ENCODE data around the gene SP1.

The SP1 gene

GRCh38 chr12:53453953-53454640 is 74.1 kb downstream of the SP1 start:
- no peaks in the 10 kb centered on the region for H3K4me1 ChIP-seq (ENCODE audit: insufficient read depth, insufficient read length)
- H3K27me3 ChIP-seq (ENCODE audit: insufficient read depth, insufficient read length): no peaks in the 10 kb centered on the region
- H3K9me3 ChIP-seq (ENCODE audit: insufficient read depth, low read length): no peaks in the 10 kb centered on the region
- H3K9ac ChIP-seq (ENCODE audit: insufficient read length, low read depth): peak overlapping the region; percentile 87
- DNase-seq (ENCODE audit: low read depth, low spot score): no peak
- TF ChIP-seq SUZ12 (IDR thresholded peaks at IDR 0.05; ENCODE audit: extremely low read depth, insufficient read depth, insufficient read length) (no peak), ZNF274 (IDR thresholded peaks at IDR 0.05; ENCODE audit: low read depth, low read length) (no peak), YY1 (IDR thresholded peaks at IDR 0.05; ENCODE audit: insufficient read depth, insufficient read length) (no peak)
- peaks cover 60% of the 10 kb centered on the region for H3K36me3 ChIP-seq (ENCODE audit: insufficient read depth, insufficient read length, low read length)
- peak overlapping the region; percentile 70 for H3K4me3 ChIP-seq (ENCODE audit: insufficient read length, low read depth)

- no peak overlapping the region for H3K4me3 ChIP-seq (ENCODE audit: insufficient read length, low read depth)
- no peak for DNase-seq (ENCODE audit: low read depth, low spot score)
- no peak for TF ChIP-seq ZNF274 (IDR thresholded peaks at IDR 0.05; ENCODE audit: low read depth, low read length)
- no peak for TF ChIP-seq SUZ12 (IDR thresholded peaks at IDR 0.05; ENCODE audit: extremely low read depth, insufficient read depth, insufficient read length)
- TF ChIP-seq YY1 (IDR thresholded peaks at IDR 0.05; ENCODE audit: insufficient read depth, insufficient read length): no peak
- no peaks in the 10 kb centered on the region for H3K27me3 ChIP-seq (ENCODE audit: insufficient read depth, insufficient read length)
- no peak overlapping the region for H3K9ac ChIP-seq (ENCODE audit: insufficient read length, low read depth)
- peaks cover 66% of the 10 kb centered on the region for H3K36me3 ChIP-seq (ENCODE audit: insufficient read depth, insufficient read length, low read length)
- H3K9me3 ChIP-seq (ENCODE audit: insufficient read depth, low read length): no peaks in the 10 kb centered on the region
- no peaks in the 10 kb centered on the region for H3K4me1 ChIP-seq (ENCODE audit: insufficient read depth, insufficient read length)
Observed at GRCh38 chr12:53454707-53455106, 74.7 kb downstream of the SP1 start.

GRCh38 chr12:53456654-53457366 is 76.8 kb downstream of the SP1 start:
- H3K9me3 ChIP-seq (ENCODE audit: insufficient read depth, low read length): no peaks in the 10 kb centered on the region
- no peak overlapping the region for H3K9ac ChIP-seq (ENCODE audit: insufficient read length, low read depth)
- no peaks in the 10 kb centered on the region for H3K27me3 ChIP-seq (ENCODE audit: insufficient read depth, insufficient read length)
- TF ChIP-seq ZNF274 (IDR thresholded peaks at IDR 0.05; ENCODE audit: low read depth, low read length): no peak
- TF ChIP-seq SUZ12 (IDR thresholded peaks at IDR 0.05; ENCODE audit: extremely low read depth, insufficient read depth, insufficient read length): no peak
- TF ChIP-seq YY1 (IDR thresholded peaks at IDR 0.05; ENCODE audit: insufficient read depth, insufficient read length): no peak
- no peak overlapping the region for H3K4me3 ChIP-seq (ENCODE audit: insufficient read length, low read depth)
- DNase-seq (ENCODE audit: low read depth, low spot score): no peak
- H3K4me1 ChIP-seq (ENCODE audit: insufficient read depth, insufficient read length): no peaks in the 10 kb centered on the region
- peaks cover 87% of the 10 kb centered on the region for H3K36me3 ChIP-seq (ENCODE audit: insufficient read depth, insufficient read length, low read length)

- no peaks in the 10 kb centered on the region for H3K9me3 ChIP-seq (ENCODE audit: insufficient read depth, low read length)
- H3K9ac ChIP-seq (ENCODE audit: insufficient read length, low read depth): no peak overlapping the region
- TF ChIP-seq SUZ12 (IDR thresholded peaks at IDR 0.05; ENCODE audit: extremely low read depth, insufficient read depth, insufficient read length) (no peak), ZNF274 (IDR thresholded peaks at IDR 0.05; ENCODE audit: low read depth, low read length) (no peak), YY1 (IDR thresholded peaks at IDR 0.05; ENCODE audit: insufficient read depth, insufficient read length) (no peak)
- no peaks in the 10 kb centered on the region for H3K4me1 ChIP-seq (ENCODE audit: insufficient read depth, insufficient read length)
- no peak for DNase-seq (ENCODE audit: low read depth, low spot score)
- H3K27me3 ChIP-seq (ENCODE audit: insufficient read depth, insufficient read length): no peaks in the 10 kb centered on the region
- H3K4me3 ChIP-seq (ENCODE audit: insufficient read length, low read depth): no peak overlapping the region
- peaks cover 98% of the 10 kb centered on the region for H3K36me3 ChIP-seq (ENCODE audit: insufficient read depth, insufficient read length, low read length)
Observed at GRCh38 chr12:53459097-53459496, 79.1 kb downstream of the SP1 start.

GRCh38 chr12:53461059-53461458 is 81.1 kb downstream of the SP1 start:
- DNase-seq (ENCODE audit: low read depth, low spot score): no peak
- peaks cover 98% of the 10 kb centered on the region for H3K36me3 ChIP-seq (ENCODE audit: insufficient read depth, insufficient read length, low read length)
- H3K9me3 ChIP-seq (ENCODE audit: insufficient read depth, low read length): no peaks in the 10 kb centered on the region
- H3K27me3 ChIP-seq (ENCODE audit: insufficient read depth, insufficient read length): no peaks in the 10 kb centered on the region
- H3K4me3 ChIP-seq (ENCODE audit: insufficient read length, low read depth): no peak overlapping the region
- peaks cover 3% of the 10 kb centered on the region for H3K4me1 ChIP-seq (ENCODE audit: insufficient read depth, insufficient read length)
- TF ChIP-seq SUZ12 (IDR thresholded peaks at IDR 0.05; ENCODE audit: extremely low read depth, insufficient read depth, insufficient read length) (no peak), YY1 (IDR thresholded peaks at IDR 0.05; ENCODE audit: insufficient read depth, insufficient read length) (no peak), ZNF274 (IDR thresholded peaks at IDR 0.05; ENCODE audit: low read depth, low read length) (no peak)
- H3K9ac ChIP-seq (ENCODE audit: insufficient read length, low read depth): no peak overlapping the region

GRCh38 chr12:53461591-53461990 is 81.6 kb downstream of the SP1 start:
- no peaks in the 10 kb centered on the region for H3K27me3 ChIP-seq (ENCODE audit: insufficient read depth, insufficient read length)
- peaks cover 98% of the 10 kb centered on the region for H3K36me3 ChIP-seq (ENCODE audit: insufficient read depth, insufficient read length, low read length)
- H3K9ac ChIP-seq (ENCODE audit: insufficient read length, low read depth): no peak overlapping the region
- no peak for DNase-seq (ENCODE audit: low read depth, low spot score)
- H3K9me3 ChIP-seq (ENCODE audit: insufficient read depth, low read length): no peaks in the 10 kb centered on the region
- no peak overlapping the region for H3K4me3 ChIP-seq (ENCODE audit: insufficient read length, low read depth)
- H3K4me1 ChIP-seq (ENCODE audit: insufficient read depth, insufficient read length): peaks cover 3% of the 10 kb centered on the region
- TF ChIP-seq YY1 (IDR thresholded peaks at IDR 0.05; ENCODE audit: insufficient read depth, insufficient read length): no peak
- TF ChIP-seq SUZ12 (IDR thresholded peaks at IDR 0.05; ENCODE audit: extremely low read depth, insufficient read depth, insufficient read length): no peak
- TF ChIP-seq ZNF274 (IDR thresholded peaks at IDR 0.05; ENCODE audit: low read depth, low read length): no peak

GRCh38 chr12:53462935-53463334 is 83.0 kb downstream of the SP1 start:
- no peak overlapping the region for H3K9ac ChIP-seq (ENCODE audit: insufficient read length, low read depth)
- H3K9me3 ChIP-seq (ENCODE audit: insufficient read depth, low read length): no peaks in the 10 kb centered on the region
- DNase-seq (ENCODE audit: low read depth, low spot score): no peak
- no peak for TF ChIP-seq YY1 (IDR thresholded peaks at IDR 0.05; ENCODE audit: insufficient read depth, insufficient read length)
- TF ChIP-seq SUZ12 (IDR thresholded peaks at IDR 0.05; ENCODE audit: extremely low read depth, insufficient read depth, insufficient read length): no peak
- no peak for TF ChIP-seq ZNF274 (IDR thresholded peaks at IDR 0.05; ENCODE audit: low read depth, low read length)
- peaks cover 5% of the 10 kb centered on the region for H3K4me1 ChIP-seq (ENCODE audit: insufficient read depth, insufficient read length)
- H3K27me3 ChIP-seq (ENCODE audit: insufficient read depth, insufficient read length): no peaks in the 10 kb centered on the region
- H3K4me3 ChIP-seq (ENCODE audit: insufficient read length, low read depth): no peak overlapping the region
- H3K36me3 ChIP-seq (ENCODE audit: insufficient read depth, insufficient read length, low read length): peaks cover 98% of the 10 kb centered on the region

All from NT2/D1 (cell line).